ENCODE results near the gene TRMU. TPM values are rescaled to one million over a fixed set of nuclear protein-coding genes. Genes with fewer than 3 reads are reported as not detected.

The TRMU gene, protein sequence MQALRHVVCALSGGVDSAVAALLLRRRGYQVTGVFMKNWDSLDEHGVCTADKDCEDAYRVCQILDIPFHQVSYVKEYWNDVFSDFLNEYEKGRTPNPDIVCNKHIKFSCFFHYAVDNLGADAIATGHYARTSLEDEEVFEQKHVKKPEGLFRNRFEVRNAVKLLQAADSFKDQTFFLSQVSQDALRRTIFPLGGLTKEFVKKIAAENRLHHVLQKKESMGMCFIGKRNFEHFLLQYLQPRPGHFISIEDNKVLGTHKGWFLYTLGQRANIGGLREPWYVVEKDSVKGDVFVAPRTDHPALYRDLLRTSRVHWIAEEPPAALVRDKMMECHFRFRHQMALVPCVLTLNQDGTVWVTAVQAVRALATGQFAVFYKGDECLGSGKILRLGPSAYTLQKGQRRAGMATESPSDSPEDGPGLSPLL
- 10 to 100 TPM; 23.1 to 39.0 TPM for total RNA-seq

DNA sequence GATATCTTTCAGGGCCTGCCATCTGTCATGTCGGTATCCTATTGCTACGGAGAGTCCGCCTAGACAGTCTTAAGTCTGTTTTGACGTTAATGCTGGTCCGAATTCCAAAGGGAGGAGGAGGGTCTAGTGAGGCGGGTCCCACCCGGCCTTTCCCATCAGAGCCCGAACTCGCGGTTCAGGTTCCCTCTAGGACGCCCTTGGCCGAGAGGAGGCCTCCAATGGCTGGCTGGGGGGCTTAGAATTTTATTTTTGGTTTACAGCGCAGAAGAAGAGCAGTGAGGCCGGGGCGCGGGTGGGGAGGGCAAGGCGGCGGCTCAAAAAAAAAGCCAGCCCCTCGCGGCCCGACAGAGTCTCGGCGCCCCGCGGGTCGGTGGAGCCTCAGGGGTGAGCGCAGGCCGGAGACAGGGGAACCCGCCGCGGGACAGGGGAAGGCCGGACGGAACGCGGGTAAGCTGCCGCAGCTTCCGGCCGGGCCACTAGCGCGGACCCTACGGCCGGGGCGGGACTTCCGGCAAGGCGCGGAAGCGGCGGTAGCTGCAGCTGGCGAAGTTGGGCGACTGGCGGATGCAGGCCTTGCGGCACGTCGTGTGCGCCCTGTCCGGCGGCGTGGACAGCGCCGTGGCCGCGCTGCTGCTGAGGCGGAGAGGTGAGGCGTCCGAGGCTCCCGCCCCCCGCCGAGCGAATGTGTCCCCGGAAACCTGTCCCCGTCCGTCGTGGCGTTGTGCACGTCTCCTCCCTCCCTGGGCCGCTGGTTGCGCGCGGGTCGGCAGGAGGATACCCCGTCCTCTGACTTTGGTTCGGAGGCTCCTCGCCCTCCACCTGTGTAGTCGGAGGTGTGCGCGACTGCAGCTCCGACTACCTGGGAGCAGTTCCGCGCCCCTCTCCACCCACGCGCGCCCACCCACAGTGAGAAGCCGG lies at the start of gene TRMU:
Gene TRMU (plus strand): TSS at position 514 of the 918 bp plus-strand sequence. CDS start 51 bp downstream, at position 565.

DNA sequence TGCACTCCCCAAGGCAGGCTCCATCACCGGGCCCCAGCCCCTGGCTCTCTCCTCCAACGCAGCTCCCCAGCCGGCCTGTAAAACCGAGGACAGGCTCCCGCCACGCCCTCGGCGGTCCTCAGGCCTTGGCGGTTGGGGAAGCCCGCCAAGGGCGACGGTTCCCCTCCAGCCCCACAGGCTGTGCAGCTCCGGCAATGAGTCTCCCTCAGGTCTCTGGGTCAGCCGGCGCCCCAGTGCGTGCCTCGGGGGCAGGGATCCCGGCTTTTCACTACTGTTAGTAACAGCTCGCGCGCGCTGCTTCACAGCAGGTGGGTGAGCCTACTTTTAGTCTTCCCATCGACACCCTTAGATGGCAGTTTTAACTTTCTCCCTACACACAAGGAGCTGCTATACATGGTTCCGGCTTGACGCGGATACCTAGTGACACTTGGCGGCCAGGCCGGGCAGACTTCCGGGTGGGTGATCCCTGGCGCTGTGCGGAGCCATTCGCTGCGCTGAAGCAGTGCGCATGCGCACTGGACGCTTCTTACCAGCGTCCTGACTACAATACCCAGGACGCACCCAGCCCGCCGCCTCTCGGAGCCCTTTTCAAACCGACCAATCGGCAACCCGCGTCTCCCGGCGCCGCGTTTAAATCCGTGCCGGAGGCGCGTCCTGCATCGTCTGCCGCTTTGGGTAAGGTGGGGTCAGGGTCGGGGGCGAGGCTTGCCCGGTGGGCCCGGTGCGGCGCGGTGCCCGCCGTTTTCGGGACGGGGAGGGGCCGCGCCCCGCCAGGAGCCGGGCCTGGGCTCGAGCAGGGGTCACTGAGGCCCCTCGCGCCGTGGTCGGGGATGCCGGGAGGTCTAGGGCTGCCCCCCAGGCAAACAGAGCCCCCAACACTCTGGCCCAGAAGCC lies 39.0 kb upstream of the TRMU start, which contains the start of gene GTSE1:
Gene GTSE1 (plus strand): TSS at position 614 of the 894 bp plus-strand sequence. CDS start 531 bp downstream, outside the sequence.

Other genes starting within 250 kb of the TRMU start
- gene PPARA, start 185.2 kb upstream of the TRMU start, total RNA-seq, result 10 to 100 TPM; 11.0 to 11.3 TPM
- gene CDPF1, start 85.4 kb upstream of the TRMU start, total RNA-seq, result 10 to 100 TPM; 12.4 to 16.3 TPM
- gene PKDREJ, start 72.4 kb upstream of the TRMU start, total RNA-seq, result not detected
- 10 to 100 TPM; 21.3 to 37.3 TPM for gene TTC38, start 67.7 kb upstream of the TRMU start, total RNA-seq
- 10 to 100 TPM; 13.1 to 25.0 TPM for gene GTSE1, start 38.8 kb upstream of the TRMU start, total RNA-seq
- gene CELSR1, start 201.9 kb downstream of the TRMU start, total RNA-seq, result 10 to 100 TPM; 14.0 to 14.8 TPM

Data from melanocyte of skin (primary cell).